Measurements from ENCODE around the gene NSUN6.

NSUN6 gene

GRCh38 chr10:18563003-18563726 is 88.2 kb downstream of the NSUN6 start:
- in situ Hi-C loops (cut with MboI; ENCODE audit: low sequenced_read_pairs) = no loop called here

GRCh38 chr10:18561861-18562551 is 89.4 kb downstream of the NSUN6 start:
- in situ Hi-C loops (cut with MboI; ENCODE audit: low sequenced_read_pairs) = no loop called here

- in situ Hi-C loops (cut with MboI; ENCODE audit: low sequenced_read_pairs) = no loop called here
These were observed 93.4 kb downstream of the NSUN6 start for GRCh38 chr10:18557960-18558359.

DNA sequence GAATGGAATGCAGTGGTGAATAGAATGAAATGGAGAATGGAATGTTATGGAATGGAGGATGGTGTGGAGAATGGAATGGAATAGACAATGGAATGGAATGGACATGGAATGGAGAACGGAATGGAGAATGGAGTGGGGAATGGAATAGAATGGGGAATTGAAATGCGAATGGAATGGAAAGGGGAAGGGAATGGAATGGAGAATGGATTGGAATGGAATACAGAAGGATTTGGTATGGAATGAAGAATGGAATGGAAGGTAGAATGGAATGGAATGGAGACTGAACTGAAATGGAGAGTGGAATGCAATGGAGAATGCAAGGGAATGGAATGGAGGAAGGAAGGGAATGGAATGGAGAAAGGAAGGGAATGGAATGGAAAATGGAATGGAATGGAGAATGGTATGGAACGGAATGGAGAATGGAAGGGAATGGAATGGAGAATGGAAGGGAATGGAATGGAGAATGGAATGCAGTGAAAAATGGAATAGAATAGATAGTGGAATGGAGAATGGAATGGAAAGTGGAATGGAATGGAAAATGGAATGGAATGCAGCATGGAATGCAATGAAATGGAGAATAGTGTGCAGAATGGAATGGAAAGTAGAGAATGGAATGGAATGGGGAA is 94.8 kb downstream of the NSUN6 start:
- in situ Hi-C loops (cut with MboI; ENCODE audit: low sequenced_read_pairs) = no loop called here

- in situ Hi-C loops (cut with MboI; ENCODE audit: low sequenced_read_pairs) = no loop called here
These were observed 96.9 kb downstream of the NSUN6 start for GRCh38 chr10:18554479-18554878.

DNA sequence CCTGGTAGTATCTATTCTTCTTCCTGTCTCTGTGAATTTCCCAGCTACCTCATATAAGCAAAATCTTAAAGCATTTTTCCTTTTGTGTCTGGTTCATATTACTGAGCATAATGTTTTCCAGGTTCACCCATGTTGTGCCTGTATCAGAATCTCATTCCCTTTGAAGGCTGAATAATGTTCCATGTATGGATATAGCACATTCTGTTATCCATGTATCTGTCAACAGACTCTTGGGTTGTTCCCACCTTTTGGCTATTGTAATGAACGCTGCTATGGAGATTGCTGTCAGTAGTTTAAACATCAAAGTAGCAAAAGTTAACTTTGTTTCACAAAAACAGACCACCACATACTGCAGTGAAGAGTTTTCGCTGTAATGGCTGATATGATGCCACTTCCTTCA is 99.9 kb downstream of the NSUN6 start:
- in situ Hi-C loops (cut with MboI; ENCODE audit: low sequenced_read_pairs) = no loop called here

GRCh38 chr10:18549105-18549504 is 102.3 kb downstream of the NSUN6 start:
- in situ Hi-C loops (cut with MboI; ENCODE audit: low sequenced_read_pairs) = no loop called here

GRCh38 chr10:18545621-18546305 is 105.6 kb downstream of the NSUN6 start:
- in situ Hi-C loops (cut with MboI; ENCODE audit: low sequenced_read_pairs) = no loop called here

DNA sequence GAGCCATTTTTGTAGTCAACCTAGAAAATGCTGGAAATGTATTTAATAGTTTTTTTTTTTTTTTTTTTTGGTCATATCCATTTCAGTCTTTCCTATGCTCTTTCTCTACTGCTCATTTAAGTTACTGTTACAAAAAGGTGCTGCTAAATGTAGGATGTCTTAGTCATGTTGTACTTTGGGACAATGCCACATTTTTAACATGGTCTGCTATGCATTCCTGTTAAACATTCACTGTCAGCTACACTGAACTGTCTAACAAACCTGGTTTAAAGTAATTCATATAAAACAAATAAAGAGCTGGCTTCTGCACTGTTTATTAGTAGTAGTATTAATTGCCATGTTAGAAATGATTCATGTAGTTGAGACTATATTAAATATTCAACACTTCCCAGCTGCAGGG is 108.6 kb downstream of the NSUN6 start:
- in situ Hi-C loops (cut with MboI; ENCODE audit: low sequenced_read_pairs) = no loop called here

GRCh38 chr10:18540195-18540594 is 111.2 kb downstream of the NSUN6 start:
- in situ Hi-C loops (cut with MboI; ENCODE audit: low sequenced_read_pairs) = no loop called here

DNA sequence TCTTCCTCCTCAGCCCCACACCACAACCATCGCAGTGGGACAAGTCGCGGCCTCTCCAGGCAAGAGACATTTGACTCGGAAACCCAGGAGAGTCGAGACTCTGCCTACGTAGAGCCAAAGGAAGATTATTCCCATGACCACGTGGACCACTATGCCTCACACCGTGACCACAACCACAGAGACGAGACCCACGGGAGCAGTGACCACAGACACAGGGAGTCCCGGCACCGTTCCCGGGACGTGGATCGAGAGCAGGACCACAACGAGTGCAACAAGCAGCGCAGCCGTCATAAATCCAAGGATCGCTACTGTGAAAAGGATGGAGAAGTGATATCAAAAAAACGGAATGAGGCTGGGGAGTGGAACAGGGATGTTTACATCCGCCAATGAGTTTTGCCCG is 112.1 kb downstream of the NSUN6 start:
- in situ Hi-C loops (cut with MboI; ENCODE audit: low sequenced_read_pairs) = no loop called here

DNA sequence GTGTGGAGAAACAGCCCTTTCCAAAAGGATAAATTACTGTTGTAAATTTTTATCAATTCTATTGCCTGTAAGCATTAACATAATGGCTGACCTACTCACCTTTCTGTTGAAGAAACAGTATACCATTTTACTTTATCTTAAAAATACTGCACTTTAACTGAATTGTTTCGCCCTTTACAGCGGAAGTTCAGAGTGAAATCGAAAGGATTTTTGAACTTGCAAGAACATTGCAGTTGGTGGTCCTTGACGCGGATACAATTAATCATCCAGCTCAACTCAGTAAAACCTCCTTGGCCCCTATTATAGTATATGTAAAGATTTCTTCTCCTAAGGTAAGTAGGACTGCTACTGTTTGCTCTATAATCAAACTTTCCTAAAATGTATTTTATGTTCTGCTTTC is 117.5 kb downstream of the NSUN6 start:
- in situ Hi-C loops (cut with MboI; ENCODE audit: low sequenced_read_pairs) = no loop called here

DNA sequence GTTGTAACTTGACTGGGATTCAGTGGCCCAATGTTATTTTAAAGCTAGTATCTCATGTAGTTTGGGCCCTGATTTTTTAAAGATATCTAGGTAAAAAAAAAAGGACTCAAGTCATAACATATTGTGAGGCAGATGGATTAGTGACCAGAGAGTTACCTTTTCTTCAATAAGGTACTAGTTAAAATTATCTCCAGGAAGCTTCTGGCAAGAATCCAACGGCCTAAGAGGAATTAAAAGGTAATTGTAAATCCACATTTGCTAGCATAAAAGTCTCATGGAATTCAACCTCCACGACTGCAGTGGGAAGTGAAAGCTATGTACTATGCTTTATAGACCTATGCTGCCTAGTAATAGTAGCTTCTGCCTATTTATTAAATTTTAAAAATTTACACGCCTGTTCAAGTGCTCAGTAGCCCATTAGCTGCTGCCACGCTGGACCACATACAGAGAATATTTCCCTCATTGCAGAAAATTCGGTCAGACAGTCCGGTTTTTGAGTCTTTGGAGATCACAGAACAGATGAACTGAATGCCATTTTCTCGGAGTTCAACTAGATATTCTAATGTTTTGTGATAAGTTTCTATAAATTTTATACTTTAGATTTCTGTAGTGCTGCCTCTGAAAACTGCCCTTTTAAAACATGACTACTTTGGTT is 118.4 kb downstream of the NSUN6 start:
- in situ Hi-C loops (cut with MboI; ENCODE audit: low sequenced_read_pairs) = no loop called here

DNA sequence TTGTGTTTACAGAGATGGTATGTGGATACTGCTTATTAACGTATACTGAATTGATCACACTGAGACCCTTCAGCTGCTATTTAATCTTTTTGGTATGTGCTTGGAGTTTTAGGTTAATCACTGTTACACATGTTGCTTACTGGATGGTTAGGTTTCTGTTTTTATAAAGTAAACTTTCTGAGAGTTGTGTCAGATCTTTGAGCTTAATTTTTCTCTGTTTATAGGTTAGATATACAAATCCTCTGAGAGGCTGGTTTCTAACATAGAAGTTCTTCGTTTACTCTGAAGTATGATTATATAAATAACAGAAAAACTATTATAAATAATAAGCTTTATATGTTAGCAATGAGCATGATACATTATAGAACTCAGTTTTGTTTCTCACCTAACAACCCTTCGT is 123.1 kb downstream of the NSUN6 start:
- in situ Hi-C loops (cut with MboI; ENCODE audit: low sequenced_read_pairs) = no loop called here

DNA sequence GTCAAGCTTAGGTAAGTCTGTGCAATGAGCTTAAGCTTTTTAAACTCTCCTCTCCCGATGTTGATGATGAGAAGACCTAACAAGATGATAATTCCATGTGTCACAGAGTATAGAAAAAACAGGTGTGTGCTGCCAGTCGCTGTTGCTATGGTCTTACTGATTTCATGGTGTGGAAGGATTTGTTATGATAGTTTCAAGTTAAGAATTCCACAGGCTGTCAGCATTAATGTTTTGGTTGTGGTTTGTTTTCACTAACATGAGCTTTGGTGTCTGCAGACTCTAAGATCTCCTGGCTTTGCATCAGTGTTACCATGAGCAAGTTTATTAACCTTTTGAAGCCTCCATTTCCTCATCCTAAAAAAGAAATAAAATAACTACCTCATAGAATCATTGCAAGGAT is 123.7 kb downstream of the NSUN6 start:
- in situ Hi-C loops (cut with MboI; ENCODE audit: low sequenced_read_pairs) = no loop called here

GRCh38 chr10:18523858-18524257 is 127.5 kb downstream of the NSUN6 start:
- in situ Hi-C loops (cut with MboI; ENCODE audit: low sequenced_read_pairs) = no loop called here

DNA sequence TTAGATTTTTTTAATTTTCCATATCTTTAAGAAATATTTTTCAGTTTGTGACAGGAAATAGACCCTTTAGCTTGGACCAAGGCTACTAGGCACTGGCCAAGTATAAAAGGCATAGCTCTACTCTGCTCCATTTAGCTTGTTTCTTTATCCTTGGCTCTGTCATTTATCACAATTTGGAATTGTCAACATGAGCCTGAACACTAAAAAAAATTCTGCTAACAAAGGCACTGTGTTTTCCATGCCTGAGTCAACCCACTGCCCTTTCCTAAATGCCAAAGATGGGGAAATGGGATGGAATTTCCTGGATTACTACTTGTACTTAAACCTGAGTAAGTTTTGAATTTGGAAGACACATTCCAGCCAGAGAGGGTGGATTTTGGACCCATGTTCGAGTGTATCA is 128.4 kb downstream of the NSUN6 start:
- in situ Hi-C loops (cut with MboI; ENCODE audit: low sequenced_read_pairs) = no loop called here

DNA sequence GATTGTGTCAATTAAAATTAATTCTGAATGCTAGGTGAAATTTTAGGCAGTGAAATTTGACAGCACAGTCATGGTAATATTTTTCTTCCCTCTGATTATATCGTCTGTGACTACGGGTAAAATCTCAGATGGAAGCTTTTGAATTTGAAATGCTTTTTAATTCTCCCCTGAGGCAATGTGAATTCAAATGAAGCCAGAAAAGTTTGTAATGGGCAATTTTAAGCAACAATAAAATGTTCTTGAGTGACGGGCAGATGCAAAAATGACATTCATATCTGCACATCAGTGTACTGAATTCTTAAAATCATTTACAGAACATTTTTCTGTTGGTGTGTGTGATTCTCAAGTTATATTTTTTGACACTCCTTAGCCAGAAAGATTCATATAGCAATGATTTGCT is 134.5 kb downstream of the NSUN6 start:
- in situ Hi-C loops (cut with MboI; ENCODE audit: low sequenced_read_pairs) = no loop called here

GRCh38 chr10:18514537-18514936 is 136.8 kb downstream of the NSUN6 start:
- in situ Hi-C loops (cut with MboI; ENCODE audit: low sequenced_read_pairs) = no loop called here

DNA sequence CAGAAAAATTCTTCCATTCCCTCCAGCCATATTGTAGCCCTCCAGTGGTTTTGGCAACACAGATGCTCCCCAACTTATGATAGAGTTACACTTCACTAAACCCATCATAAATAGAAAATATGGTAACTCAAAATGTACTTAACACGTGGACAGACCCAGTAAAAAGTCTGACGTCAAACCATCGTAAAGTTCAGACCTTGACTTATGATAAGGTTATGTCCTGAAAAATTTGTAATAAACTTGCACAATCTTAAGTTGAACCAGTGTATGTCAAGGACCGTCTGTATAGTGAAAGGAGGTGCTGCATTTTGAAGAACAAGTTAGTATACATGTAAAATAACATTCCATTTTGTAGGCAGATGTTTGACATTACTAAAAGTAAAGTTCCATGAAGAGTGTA is 142.8 kb downstream of the NSUN6 start:
- in situ Hi-C loops (cut with MboI; ENCODE audit: low sequenced_read_pairs) = no loop called here

DNA sequence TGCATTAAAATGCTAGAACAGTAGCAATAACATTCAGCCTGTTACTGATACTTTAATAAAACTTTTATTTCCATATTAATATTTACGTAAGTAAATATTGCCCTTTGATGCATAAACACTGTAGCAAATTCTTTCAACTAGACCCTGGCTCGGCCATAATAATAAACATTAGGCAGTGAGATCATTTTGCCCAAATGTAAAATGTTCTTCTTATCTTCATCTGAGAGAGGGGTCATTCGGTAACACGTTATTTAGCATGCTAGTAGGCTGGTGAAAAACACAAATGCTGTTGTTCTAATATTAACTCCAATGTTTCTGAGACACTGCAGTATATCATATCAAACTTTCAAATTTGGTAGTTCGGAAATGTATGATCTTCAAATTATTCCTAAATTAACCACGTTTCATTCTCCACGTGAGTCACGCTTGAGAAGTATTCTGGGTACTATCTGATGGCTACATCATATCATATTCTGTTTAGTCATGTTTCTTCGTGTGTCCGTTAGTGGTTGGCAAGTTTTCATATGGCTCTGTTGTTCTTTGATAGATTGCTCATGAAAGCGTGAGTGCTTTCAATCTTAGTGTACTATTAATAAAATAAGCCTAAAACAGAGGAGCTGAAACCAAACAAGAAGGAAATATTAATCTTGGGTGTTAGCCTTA is 145.8 kb downstream of the NSUN6 start:
- in situ Hi-C loops (cut with MboI; ENCODE audit: low sequenced_read_pairs) = no loop called here

Measured in hTERT RPE-1 (cell line).